GM18498 (cell line): Measurements from ENCODE around the gene TRDN.

Experiments used
- ATAC-seq: cut with Tn5 transposase; IDR thresholded peaks from one replicate; pipeline ENCODE4 v1.9.1; 2021; ENCODE audit warnings: mild to moderate bottlenecking, moderate library complexity; ENCODE audit not compliant: unreplicated experiment

The TRDN gene, protein sequence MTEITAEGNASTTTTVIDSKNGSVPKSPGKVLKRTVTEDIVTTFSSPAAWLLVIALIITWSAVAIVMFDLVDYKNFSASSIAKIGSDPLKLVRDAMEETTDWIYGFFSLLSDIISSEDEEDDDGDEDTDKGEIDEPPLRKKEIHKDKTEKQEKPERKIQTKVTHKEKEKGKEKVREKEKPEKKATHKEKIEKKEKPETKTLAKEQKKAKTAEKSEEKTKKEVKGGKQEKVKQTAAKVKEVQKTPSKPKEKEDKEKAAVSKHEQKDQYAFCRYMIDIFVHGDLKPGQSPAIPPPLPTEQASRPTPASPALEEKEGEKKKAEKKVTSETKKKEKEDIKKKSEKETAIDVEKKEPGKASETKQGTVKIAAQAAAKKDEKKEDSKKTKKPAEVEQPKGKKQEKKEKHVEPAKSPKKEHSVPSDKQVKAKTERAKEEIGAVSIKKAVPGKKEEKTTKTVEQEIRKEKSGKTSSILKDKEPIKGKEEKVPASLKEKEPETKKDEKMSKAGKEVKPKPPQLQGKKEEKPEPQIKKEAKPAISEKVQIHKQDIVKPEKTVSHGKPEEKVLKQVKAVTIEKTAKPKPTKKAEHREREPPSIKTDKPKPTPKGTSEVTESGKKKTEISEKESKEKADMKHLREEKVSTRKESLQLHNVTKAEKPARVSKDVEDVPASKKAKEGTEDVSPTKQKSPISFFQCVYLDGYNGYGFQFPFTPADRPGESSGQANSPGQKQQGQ

DNA sequence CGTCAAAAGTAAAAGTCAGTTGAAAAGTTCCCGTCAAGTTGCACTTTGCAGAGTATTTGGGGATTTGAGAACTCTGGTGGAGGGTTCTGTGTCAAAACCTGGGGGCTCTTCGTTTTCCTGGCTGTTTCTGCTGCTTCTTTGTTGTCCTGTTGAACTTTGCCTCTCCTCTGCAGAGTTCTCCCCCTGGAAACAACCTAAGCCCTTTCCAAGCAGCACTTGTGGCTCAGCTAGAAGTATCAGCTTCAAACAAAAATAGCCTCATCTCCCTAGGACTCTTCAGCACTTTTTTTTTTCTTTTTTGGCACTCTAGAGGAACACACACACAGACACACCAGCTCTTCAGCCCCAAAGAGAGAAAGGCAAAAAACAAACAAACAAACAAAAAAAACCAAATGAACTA lies at the start of gene TRDN:
Gene TRDN, minus strand, starts transcription at position 169 of the 400 bp plus-strand sequence. CDS start 175 bp downstream, outside the sequence.
- ATAC-seq, result no peak

DNA sequence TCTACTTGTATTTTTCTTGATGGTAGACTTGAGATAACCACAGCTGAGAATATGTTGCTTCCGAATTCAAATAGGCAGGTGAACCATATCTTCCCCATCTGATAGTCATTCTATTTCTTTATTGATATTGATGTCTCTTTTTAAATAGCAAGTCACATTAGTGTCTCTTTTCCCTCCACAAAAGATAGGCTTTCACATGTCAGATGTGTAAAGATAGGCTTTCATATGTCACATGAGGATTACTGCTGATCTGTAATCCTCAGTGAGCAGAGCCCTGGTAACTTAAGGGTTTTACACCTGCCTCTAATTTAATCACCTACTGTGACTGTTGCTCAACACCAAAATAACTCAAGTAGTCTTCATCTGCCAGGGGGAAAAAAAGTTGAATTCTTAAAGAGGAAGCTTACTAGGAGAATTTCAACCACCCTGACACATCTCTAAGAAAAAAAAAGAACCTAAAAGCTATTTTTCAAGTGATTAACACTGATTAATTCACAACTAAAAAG lies 45.3 kb upstream of the TRDN start:
- no peak for ATAC-seq

DNA sequence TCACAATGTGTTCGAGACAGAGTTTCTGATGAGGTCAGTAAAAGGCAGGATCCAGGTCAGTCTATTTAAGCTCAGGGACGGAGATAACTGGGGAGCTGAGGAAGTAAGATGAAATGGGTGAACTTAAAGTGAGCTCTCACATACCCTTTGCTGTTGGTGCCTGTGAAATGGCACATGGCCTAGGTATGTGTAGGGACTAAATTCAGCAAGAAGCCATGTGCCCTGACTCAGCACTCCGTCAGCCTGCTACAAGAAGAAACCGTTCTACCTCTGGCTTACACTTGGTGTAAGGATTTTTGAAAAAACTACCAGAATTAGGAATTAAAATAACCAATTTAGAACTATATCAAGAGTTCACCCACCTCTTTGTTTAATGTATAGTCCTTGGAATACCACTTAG lies 41.1 kb upstream of the TRDN start:
- ATAC-seq, result no peak

DNA sequence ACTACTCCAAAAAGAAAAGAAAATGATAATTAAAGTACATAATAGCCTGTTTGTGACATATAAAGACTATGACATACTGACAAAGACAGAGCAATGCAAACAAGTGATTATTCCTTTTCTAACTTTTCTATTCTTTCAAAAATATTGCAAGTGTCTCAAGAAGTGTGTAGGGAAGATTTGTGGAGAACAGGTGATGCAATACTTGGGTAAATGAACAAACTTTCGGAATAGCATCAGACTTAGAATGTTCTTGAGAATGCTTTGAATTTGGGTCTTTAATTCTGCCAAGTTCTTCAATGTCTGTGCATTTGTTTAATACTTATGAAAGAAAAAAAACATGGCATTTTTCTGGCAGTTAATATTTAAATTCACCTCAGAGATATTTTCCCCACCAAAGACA lies 40.0 kb upstream of the TRDN start:
- no peak for ATAC-seq

DNA sequence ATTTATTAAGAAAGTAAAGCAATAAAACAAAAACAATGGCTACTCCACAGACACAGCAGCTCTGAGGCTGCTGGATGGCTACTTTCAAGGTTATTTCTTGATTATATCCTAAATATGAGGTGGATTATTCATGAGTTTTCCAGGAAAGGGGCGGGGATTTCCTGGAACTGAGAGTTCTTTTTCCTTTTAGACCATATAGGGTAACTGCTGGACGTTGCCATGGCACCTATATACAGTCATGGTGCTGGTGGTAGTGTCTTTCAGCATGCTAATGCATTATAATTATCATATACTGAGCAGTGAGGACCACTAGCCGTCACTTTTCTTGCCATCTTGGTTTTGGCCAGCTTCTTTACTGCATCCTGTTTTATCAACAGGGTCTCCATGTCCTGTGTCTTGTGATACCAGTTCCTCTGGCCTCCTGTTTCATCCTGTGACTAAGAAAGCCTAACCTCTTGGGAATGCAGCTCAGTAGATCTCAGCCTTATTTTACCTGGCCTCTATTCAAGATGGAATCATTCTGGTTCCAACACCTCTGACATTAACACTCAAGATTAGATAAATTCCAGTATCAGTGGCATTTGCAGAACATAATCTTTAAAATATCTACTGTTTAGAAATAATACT lies 32.3 kb upstream of the TRDN start:
- no peak for ATAC-seq

DNA sequence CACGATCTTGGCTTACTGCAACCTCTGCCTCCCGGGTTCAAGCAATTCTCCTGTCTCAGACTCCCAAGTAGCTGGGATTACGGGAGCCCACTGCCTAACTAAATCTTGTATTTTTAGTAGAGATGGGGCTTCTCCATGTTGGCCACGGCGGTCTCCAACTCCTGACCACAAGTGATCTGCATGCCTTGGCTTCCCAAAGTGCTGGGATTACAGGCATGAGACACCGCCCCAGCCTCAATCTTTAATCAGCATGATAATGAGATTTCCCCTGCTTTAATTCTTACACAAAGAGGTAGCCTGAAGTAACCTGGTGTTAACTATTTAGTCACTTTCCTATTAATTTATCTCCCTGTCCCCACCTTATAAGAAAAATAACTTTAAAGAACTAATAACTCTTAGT lies 31.3 kb upstream of the TRDN start:
- no peak for ATAC-seq

DNA sequence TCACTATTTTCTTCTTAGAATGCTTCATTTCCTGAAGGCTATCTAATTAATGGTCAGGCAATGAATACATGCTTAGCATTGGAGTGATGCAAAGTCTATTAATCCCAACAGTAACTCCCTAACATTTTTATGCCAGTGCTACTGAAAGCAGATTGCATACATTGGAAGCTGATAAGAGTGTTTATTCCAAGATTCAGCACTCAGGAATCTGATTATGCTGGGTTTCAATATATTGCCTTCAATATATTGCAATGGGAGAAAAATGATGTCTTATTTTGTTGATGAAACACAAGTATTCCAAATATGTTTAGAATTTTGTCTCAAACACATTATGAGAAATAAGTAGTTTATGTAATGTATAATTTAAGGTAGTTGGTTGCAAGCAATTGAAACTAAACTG lies 26.7 kb upstream of the TRDN start:
- ATAC-seq, result no peak

DNA sequence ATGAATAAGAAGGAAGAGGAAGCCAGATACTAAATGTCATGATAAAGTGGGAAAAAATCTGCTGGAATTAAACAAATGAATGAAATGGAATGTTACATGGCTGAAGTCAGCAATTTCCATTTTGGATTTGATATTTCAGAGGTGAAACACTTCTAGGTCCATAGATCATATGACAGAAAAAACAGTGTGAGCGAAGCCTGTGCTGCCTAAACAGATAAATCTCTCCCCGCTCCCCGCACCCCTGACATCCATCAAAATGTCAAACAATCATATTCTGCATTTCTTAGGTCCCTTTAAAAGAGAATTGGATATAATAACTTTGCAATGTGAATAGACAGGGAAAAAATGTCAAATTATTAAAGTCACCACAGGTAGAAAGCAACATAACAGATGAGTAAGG lies 26.0 kb upstream of the TRDN start:
- ATAC-seq, result no peak

DNA sequence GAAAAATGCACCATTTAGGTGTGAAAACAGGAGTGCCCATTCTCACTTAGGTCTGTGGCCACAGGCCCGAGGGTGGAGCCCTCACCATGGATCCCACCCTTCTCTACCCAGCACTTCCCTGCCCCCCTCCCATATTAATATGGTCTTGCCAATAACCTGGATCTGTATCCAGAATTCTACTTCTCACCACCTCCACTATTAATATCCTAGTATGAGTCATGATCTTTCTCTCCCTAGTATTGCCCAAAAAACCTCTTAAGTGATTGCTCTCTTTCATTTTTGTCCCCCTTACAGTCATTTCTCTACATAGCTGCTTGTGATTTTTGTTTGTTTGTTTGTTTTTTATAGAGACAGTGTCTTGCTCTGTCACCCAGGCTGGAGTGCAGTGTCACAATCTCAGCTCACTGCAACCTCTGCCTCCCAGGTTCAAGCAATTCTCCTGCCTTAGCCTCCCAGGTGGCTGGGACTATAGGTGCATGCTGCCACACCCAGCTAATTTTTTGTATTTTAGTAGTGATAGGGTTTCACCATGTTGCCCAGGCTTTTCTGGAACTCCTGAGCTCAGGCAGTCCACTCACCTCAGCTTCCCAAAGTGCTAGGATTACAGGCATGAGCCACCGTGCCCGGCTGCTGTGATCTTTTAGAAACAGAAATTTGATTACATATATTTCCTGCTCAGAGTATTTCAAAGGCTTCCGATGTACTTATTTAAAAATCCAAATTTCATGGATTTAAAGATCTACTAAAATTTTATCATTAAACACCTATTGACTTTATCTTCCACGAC lies 24.5 kb upstream of the TRDN start:
- no peak for ATAC-seq

DNA sequence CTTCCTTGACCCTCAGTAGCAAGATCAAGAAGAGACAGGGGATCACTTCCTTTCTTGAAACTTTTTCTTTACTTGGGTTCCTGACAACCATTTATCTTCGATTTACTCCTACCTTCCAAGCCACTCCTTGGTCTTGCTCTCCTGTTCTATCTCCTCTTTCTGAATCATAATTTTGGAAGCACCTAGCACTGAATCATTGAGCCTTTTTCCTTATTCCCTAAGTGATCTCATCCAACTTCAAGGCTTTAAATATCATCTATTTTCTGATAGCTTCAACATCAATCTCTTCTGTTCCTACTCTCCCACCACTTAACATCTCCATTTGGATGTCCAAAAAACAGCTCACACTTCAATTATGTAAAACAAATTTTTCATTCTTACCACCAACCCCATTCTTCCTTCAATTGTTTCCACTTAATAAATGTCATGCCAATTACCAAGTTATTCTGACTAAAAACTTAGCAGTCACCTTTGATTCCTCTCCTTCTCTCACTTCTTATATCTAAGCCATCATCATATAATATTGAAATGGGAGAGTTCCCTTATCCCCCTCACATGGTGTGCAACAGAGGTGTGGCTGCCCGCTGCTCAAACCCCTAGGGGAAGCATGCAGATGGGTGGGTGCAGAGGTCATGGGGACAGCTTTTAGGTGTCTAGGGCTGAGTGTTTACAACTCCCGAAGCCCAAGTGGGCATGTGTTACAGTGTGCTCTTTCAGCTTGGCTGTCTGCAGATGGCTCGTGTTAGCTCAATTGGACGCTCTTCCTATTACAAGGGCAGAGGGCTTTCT lies 23.4 kb upstream of the TRDN start:
- ATAC-seq, result no peak

DNA sequence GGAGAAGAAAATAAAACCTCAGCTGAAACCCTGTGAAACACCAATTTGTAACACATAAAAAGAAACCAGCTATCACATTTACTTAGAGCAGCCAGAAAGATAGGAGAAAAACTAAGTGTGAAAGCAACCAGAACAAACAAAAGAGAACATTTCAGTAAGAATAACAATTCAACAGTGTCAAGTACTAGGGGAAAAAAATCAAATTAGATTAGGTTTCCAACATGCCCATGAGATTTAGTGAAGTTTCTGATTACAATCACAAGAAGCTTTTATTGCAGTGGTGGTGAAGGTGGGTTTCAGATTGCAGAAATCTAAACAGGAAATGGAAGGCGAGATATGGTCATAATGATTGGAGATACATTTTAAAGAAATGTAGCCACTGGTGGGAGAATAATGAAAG lies 22.1 kb upstream of the TRDN start:
- no peak for ATAC-seq

DNA sequence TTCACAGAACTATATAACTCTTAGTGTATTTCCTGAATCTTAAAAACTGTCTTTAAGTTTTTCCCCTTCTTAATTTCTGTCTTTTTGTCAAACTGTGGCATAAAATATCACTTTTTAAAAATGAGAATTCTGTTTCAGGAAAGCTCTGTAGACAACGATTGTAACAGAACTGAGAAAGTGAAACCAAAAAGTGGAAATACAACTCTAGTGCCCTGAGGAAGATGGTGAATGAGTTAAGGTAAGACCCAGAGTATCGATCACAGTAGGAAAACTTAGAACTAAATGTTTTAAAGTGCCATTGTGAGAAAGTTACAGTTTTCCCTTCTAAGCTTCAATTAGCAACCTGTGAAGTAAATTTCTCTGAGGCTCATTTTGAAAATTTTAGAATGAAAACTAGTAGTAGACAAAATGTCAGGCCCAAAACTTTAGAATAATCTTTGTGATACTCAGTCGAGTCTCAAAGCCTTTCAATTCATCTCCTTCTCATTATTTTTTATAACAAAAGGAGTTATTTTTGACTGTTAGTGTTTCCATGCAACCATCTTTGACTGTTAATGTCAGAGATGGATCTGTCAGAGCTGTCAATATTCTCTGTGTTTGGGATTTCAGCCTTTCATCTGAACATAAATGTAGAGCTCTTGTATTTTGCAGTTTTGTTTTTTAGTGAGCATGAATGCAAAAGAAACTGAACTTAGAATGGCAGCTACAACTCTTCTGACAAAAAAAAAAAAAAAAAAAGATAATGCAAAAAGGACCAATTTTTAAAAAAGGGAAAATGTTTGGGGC lies 19.0 kb upstream of the TRDN start:
- ATAC-seq, result peak; percentile 94

DNA sequence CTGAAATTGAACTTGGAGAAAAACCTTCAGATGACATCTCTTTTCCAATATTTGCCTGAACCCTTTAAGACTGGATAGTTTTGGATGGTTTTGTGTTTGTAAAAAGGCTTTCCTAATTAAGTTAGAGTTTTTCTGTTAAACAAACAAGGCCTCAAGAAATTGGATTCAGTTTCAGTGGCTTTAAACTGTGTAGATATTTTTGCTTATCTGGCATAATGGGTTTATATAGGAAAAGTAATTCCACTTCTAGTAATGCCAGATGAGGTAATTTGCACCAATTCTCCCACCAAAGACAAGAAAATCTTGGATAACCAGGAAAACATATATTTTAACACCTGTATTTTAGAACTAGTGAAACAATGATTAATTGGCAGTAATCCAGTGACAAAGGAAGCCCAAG lies 12.0 kb upstream of the TRDN start:
- no peak for ATAC-seq

DNA sequence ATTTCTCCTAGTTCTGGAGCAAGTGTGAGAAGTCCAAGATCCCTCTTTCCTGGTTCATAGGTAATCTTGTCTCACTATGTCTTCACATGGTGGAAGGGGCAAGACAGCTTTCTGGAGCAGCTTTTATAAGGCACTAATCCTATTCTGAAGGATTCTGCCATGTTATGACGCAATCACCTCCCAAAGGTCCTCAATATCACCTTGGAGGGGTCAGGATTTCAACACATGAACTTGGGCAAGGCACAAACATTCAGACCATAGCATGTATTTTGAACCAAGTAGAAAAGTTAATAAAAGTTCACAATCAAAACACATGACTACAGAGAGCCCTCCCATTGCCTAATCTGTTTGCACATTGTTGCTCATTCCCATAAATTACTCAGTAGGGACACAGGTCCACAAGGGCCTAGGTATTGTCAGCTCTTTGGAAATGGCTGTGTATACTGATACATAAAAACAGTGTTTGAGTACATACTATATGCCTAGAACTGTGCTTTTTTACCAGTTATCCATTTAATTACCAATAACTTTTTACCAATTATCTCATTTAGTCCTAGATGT lies 11.3 kb upstream of the TRDN start:
- no peak for ATAC-seq

DNA sequence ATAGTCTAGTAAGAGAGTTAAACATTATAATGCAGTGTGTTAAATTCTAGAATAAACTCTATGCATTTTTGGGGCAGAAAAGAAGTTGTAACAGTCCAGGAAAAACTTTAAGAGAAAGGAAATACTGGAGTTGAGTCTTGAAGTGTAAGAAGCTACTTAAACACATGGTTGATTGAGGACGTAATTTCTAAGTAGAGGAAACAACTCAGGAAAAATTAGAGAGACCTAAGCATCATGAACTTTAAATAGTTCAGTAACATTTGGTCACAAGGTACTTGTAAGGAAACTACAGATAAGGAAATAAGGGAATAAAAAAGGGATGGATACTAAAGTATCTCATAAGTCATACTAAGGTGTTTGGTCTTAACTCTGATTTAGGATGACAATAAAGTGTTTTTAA lies 4.7 kb upstream of the TRDN start:
- no peak for ATAC-seq

DNA sequence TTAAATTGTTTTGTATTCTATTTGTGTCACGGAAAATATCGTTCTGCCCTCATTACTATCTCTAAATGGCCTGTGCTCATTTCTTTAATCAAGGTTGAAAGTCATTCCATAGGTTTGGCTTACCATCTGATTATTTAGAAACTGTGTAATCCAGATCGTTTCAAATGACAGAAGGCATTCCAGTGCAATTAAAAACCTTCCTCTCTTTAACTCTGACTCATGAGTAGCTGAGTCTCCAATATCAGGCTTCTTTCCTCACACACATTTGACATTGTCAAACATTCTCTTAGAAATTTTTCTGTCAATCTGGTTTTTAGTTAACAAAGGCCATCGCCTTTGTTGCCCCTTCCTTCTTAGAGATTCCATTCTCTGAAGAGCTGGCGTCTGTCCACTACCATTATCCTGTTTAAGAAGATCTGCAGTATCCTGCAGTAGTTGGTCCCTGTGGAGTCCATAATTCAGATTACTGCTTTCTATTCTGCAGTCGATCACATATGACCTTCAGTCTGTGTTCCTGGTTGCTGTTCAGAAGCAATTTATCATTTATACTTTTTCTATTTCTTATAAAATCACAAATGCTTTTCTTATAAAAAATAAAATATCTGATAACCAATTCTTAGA lies 3.9 kb upstream of the TRDN start:
- ATAC-seq, result no peak

DNA sequence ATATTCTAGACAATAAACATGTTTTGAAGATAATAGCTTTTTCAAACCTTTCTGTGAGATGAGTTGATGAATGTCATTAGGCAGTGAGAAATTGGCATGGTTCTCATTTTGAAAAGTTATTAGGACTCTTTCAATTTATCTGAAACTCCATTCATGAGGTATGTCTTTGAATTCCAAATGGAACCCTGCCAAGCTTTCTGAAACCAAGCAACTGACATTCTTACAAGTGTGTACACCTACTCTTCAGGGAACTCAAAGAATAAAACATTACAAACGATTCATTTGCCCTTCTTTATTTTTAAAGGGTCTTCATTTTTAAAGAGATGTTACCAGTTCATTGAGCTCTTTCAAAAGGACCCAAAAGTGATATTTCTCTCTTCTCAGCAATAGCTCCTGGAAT lies 2.1 kb upstream of the TRDN start:
- ATAC-seq, result no peak

DNA sequence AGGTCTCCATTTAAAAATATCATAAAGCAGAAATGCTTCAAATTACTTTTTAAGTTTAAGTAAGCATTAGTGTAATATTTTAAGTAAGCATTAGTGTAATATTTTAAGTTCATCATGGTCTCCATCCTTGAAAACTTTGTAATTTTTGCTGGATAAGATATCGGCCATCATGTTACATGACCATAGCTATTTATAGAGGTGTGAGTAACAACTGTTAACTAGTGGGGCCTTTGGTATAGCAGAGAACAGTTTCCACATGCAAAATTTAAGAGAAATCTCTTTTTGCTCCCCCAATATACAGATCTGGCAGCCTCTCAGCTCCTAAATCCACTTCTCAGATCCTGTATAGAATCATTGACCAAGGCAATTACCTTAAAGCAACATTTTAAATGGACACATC lies 468 bp downstream of the TRDN start:
- ATAC-seq, result no peak

DNA sequence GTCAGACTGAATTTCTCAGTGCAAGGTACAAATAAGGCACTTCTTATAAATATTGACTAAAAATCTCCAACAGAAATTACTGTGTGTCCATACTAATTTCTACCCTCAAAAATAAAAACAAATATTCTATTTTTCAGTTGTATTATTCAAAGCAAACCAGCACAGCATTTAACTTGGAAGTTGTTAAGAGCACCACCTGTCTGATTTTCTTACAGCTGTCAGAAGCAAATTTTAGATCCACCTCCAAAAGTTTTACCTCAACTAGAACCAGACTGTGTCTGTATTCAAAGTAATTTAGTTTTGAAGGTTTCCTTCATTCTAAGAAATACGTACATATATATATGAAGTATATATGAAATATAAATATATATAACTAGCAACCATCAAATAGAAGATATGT lies 1.2 kb downstream of the TRDN start:
- ATAC-seq, result no peak
